CD4-positive, alpha-beta T cell treated with Interleukin-6 at 100 ng/mL for 8 hours (primary cell): ENCODE data around the gene USP17L20.
A peak's percentile ranks its signal among the peaks of the same experiment; 100 is the strongest.
"Not testable (repeated sequence)": the region's sequence is repeated elsewhere in the genome, so short reads cannot be mapped to it uniquely, and the experiment has no call there.

Experiments used
- DNase-seq: peaks from one replicate; pipeline ENCODE4 v3.0.0-alpha.2; 2020; ENCODE audit warnings: mixed read lengths, low spot score

USP17L20 gene, protein sequence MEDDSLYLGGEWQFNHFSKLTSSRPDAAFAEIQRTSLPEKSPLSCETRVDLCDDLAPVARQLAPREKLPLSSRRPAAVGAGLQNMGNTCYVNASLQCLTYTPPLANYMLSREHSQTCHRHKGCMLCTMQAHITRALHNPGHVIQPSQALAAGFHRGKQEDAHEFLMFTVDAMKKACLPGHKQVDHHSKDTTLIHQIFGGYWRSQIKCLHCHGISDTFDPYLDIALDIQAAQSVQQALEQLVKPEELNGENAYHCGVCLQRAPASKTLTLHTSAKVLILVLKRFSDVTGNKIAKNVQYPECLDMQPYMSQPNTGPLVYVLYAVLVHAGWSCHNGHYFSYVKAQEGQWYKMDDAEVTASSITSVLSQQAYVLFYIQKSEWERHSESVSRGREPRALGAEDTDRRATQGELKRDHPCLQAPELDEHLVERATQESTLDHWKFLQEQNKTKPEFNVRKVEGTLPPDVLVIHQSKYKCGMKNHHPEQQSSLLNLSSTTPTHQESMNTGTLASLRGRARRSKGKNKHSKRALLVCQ

DNA sequence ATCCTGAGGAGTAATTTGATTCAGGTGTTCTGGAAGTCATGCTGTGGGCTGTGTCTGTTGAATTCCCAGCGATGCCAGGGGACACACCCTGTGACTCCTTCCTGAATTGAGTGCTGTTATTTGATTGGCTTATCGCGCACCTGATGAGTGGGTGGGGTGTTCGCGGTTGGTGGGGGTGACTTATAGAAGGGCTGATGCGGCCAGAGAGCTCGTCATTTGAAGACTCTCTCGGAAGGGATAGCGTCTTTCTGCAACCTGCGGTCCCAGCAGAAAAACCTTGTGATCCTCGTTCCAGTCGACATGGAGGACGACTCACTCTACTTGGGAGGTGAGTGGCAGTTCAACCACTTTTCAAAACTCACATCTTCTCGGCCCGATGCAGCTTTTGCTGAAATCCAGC is at the start of gene USP17L20:
Gene USP17L20 (plus strand): TSS at position 301 of the 400 bp plus-strand sequence. CDS start 0 bp downstream, at position 301.
- DNase-seq, result not testable (repeated sequence)

DNA sequence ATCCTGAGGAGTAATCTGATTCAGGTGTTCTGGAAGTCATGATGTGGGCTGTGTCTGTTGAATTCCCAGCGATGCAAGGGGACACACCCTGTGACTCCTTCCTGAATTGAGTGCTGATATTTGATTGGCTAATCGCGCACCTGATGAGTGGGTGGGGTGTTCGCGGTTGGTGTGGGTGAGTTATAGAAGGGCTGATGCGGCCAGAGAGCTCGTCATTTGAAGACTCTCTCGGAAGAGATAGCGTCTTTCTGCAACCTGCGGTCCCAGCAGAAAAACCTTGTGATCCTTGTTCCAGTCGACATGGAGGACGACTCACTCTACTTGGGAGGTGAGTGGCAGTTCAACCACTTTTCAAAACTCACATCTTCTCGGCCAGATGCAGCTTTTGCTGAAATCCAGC is 47.6 kb upstream of the USP17L20 start, which contains the start of gene USP17L10:
Gene USP17L10 (plus strand): TSS at position 301 of the 400 bp plus-strand sequence. CDS start 0 bp downstream, at position 301.
- DNase-seq, result not testable (repeated sequence)

DNA sequence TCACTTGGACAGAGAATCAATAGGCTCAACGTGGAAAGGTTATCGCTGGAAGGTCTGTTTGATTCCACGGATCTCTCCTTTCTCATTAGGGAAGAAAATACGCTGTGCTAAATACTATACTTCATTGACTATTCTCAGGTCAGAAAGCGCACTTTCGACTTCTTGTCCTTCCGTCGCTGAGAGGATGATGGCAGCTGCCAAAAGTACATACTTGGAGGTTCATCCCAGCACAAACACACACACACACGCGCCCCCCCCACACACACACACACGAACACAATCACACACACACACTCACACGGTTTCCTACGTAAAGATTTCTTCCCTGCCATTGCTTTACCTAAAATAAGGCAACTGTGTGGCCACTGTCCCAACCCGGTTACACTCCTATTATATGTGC is 43.2 kb upstream of the USP17L20 start:
- not testable (repeated sequence) for DNase-seq

DNA sequence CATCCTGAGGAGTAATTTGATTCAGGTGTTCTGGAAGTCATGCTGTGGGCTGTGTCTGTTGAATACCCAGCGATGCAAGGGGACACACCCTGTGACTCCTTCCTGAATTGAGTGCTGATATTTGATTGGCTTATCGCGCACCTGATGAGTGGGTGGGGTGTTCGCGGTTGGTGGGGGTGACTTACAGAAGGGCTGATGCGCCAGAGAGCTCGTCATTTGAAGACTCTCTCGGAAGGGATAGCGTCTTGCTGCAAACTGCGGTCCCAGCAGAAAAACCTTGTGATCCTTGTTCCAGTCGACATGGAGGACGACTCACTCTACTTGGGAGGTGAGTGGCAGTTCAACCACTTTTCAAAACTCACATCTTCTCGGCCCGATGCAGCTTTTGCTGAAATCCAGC is 42.8 kb upstream of the USP17L20 start, which contains the start of gene USP17L11:
Gene USP17L11 (plus strand): TSS at position 301 of the 400 bp plus-strand sequence. CDS start 0 bp downstream, at position 301.
- DNase-seq, result not testable (repeated sequence)

DNA sequence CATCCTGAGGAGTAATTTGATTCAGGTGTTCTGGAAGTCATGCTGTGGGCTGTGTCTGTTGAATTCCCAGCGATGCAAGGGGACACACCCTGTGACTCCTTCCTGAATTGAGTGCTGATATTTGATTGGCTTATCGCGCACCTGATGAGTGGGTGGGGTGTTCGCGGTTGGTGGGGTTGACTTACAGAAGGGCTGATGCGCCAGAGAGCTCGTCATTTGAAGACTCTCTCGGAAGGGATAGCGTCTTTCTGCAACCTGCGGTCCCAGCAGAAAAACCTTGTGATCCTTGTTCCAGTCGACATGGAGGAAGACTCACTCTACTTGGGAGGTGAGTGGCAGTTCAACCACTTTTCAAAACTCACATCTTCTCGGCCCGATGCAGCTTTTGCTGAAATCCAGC is 38.1 kb upstream of the USP17L20 start, which contains the start of gene USP17L12:
Gene USP17L12 (plus strand): TSS at position 301 of the 400 bp plus-strand sequence. CDS start 0 bp downstream, at position 301.
- not testable (repeated sequence) for DNase-seq

DNA sequence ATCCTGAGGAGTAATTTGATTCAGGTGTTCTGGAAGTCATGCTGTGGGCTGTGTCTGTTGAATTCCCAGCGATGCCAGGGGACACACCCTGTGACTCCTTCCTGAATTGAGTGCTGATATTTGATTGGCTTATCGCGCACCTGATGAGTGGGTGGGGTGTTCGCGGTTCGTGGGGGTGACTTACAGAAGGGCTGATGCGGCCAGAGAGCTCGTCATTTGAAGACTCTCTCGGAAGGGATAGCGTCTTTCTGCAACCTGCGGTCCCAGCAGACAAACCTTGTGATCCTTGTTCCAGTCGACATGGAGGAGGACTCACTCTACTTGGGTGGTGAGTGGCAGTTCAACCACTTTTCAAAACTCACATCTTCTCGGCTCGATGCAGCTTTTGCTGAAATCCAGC is 33.3 kb upstream of the USP17L20 start, which contains the start of gene USP17L13:
Gene USP17L13 (plus strand): TSS at position 301 of the 400 bp plus-strand sequence. CDS start 0 bp downstream, at position 301.
- DNase-seq, result not testable (repeated sequence)

DNA sequence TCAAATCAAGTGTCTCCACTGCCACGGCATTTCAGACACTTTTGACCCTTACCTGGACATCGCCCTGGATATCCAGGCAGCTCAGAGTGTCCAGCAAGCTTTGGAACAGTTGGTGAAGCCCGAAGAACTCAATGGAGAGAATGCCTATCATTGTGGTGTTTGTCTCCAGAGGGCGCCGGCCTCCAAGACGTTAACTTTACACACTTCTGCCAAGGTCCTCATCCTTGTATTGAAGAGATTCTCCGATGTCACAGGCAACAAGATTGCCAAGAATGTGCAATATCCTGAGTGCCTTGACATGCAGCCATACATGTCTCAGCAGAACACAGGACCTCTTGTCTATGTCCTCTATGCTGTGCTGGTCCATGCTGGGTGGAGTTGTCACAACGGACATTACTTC is 27.7 kb upstream of the USP17L20 start:
- not testable (repeated sequence) for DNase-seq

DNA sequence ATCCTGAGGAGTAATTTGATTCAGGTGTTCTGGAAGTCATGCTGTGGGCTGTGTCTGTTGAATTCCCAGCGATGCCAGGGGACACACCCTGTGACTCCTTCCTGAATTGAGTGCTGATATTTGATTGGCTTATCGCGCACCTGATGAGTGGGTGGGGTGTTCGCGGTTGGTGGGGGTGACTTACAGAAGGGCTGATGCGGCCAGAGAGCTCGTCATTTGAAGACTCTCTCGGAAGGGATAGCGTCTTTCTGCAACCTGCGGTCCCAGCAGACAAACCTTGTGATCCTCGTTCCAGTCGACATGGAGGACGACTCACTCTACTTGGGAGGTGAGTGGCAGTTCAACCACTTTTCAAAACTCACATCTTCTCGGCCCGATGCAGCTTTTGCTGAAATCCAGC is 23.8 kb upstream of the USP17L20 start, which contains the start of gene USP17L15:
Gene USP17L15 (plus strand): TSS at position 301 of the 400 bp plus-strand sequence. CDS start 0 bp downstream, at position 301.
- DNase-seq, result not testable (repeated sequence)

DNA sequence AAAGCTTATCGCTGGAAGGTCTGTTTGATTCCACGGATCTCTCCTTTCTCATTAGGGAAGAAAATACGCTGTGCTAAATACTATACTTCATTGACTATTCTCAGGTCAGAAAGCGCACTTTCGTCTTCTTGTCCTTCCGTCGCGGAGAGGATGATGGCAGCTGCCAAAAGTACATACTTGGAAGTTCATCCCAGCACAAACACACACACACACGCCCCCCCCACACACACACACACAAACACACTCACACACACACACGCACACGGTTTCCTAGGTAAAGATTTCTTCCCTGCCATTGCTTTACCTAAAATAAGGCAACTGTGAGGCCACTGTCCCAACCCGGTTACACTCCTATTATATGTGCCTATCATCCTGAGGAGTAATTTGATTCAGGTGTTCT is 19.5 kb upstream of the USP17L20 start:
- DNase-seq, result peak; percentile 0

DNA sequence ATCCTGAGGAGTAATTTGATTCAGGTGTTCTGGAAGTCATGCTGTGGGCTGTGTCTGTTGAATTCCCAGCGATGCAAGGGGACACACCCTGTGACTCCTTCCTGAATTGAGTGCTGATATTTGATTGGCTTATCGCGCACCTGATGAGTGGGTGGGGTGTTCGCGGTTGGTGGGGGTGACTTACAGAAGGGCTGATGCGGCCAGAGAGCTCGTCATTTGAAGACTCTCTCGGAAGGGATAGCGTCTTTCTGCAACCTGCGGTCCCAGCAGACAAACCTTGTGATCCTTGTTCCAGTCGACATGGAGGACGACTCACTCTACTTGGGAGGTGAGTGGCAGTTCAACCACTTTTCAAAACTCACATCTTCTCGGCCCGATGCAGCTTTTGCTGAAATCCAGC is 14.3 kb upstream of the USP17L20 start, which contains the start of gene USP17L17:
Gene USP17L17 (plus strand): TSS at position 301 of the 400 bp plus-strand sequence. CDS start 0 bp downstream, at position 301.
- DNase-seq, result not testable (repeated sequence)

DNA sequence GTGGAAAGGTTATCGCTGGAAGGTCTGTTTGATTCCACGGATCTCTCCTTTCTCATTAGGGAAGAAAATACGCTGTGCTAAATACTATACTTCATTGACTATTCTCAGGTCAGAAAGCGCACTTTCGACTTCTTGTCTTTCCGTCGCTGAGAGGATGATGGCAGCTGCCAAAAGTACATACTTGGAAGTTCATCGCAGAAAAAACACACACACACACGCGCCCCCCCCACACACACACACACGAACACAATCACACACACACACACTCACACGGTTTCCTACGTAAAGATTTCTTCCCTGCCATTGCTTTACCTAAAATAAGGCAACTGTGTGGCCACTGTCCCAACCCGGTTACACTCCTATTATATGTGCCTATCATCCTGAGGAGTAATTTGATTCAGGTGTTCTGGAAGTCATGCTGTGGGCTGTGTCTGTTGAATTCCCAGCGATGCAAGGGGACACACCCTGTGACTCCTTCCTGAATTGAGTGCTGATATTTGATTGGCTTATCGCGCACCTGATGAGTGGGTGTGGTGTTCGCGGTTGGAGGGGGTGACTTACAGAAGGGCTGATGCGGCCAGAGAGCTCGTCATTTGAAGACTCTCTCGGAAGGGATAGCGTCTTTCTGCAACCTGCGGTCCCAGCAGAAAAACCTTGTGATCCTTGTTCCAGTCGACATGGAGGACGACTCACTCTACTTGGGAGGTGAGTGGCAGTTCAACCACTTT is 9.8 kb upstream of the USP17L20 start, which contains the start of gene USP17L18:
Gene USP17L18 (plus strand): TSS at position 678 of the 728 bp plus-strand sequence. CDS start 0 bp downstream, at position 678.
- DNase-seq, result peak; percentile 0

DNA sequence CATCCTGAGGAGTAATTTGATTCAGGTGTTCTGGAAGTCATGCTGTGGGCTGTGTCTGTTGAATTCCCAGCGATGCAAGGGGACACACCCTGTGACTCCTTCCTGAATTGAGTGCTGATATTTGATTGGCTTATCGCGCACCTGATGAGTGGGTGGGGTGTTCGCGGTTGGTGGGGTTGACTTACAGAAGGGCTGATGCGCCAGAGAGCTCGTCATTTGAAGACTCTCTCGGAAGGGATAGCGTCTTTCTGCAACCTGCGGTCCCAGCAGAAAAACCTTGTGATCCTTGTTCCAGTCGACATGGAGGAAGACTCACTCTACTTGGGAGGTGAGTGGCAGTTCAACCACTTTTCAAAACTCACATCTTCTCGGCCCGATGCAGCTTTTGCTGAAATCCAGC is 4.8 kb upstream of the USP17L20 start, which contains the start of gene USP17L19:
Gene USP17L19 (plus strand): TSS at position 301 of the 400 bp plus-strand sequence. CDS start 0 bp downstream, at position 301.
- DNase-seq, result not testable (repeated sequence)

DNA sequence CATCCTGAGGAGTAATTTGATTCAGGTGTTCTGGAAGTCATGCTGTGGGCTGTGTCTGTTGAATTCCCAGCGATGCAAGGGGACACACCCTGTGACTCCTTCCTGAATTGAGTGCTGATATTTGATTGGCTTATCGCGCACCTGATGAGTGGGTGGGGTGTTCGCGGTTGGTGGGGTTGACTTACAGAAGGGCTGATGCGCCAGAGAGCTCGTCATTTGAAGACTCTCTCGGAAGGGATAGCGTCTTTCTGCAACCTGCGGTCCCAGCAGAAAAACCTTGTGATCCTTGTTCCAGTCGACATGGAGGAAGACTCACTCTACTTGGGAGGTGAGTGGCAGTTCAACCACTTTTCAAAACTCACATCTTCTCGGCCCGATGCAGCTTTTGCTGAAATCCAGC is 4.6 kb downstream of the USP17L20 start, which contains the start of gene USP17L21:
Gene USP17L21 (plus strand): TSS at position 301 of the 400 bp plus-strand sequence. CDS start 0 bp downstream, at position 301.
- not testable (repeated sequence) for DNase-seq

DNA sequence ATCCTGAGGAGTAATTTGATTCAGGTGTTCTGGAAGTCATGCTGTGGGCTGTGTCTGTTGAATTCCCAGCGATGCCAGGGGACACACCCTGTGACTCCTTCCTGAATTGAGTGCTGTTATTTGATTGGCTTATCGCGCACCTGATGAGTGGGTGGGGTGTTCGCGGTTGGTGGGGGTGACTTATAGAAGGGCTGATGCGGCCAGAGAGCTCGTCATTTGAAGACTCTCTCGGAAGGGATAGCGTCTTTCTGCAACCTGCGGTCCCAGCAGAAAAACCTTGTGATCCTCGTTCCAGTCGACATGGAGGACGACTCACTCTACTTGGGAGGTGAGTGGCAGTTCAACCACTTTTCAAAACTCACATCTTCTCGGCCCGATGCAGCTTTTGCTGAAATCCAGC is 9.4 kb downstream of the USP17L20 start, which contains the start of gene USP17L22:
Gene USP17L22 (plus strand): TSS at position 301 of the 400 bp plus-strand sequence. CDS start 0 bp downstream, at position 301.
- DNase-seq, result not testable (repeated sequence)

DNA sequence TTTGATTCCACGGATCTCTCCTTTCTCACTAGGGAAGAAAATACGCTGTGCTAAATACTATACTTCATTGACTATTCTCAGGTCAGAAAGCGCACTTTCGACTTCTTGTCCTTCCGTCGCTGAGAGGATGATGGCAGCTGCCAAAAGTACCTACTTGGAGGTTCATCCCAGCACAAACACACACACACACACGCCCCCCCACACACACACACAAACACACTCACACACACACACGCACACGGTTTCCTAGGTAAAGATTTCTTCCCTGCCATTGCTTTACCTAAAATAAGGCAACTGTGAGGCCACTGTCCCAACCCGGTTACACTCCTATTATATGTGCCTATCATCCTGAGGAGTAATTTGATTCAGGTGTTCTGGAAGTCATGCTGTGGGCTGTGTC is 13.8 kb downstream of the USP17L20 start:
- DNase-seq, result not testable (repeated sequence)
